HEK293 (cell line): Measurements from ENCODE around the gene TRIB2.

Experiments
- CTCF ChIA-PET: fragments of 350-600 bp; formaldehyde crosslinking; extraction: SDS; loops from one replicate; lab custom pipeline; 2021; ENCODE audit warnings: antibody characterized with exemption; lab: Yijun Ruan, JAX
- POLR2A ChIA-PET: fragments of 300-600 bp; formaldehyde crosslinking; extraction: SDS; loops from one replicate; lab custom pipeline; 2020; ENCODE audit warnings: antibody characterized with exemption, inconsistent platforms; lab: Yijun Ruan, JAX
- H3K27ac ChIP-seq: fragments of 200-500 bp; sonication (Bioruptor generic); 2 replicates; pipeline ENCODE4 v1.5.1; 2014; ENCODE audit warnings: low read depth, low read length, control low read depth, inconsistent platforms; ENCODE audit errors: extremely low read depth
- H3K36me3 ChIP-seq, 2 experiments: fragments of 200-500 bp in 1 of 2; sonication (Bioruptor generic) in 1 of 2; 1 replicate in 1 of 2; 2 replicates in 1 of 2; pipeline ENCODE4 v1.5.1; 2014 to 2017; ENCODE audit warnings: inconsistent platforms in 2 of 2, low read length in 2 of 2; ENCODE audit not compliant: control insufficient read depth in 2 of 2, insufficient read depth in 1 of 2
- H3K4me1 ChIP-seq: fragments of 200-500 bp; sonication (Bioruptor generic); 2 replicates; pipeline ENCODE4 v1.5.1; 2014; ENCODE audit warnings: mild to moderate bottlenecking, low read length, inconsistent platforms; ENCODE audit not compliant: control insufficient read depth, insufficient read depth
- H3K4me3 ChIP-seq: 2 replicates; pipeline ENCODE4 v1.5.1; 2011; ENCODE audit warnings: low read depth, mild to moderate bottlenecking, control low read depth, low read length, moderate library complexity
- H3K9me3 ChIP-seq: fragments of 200-500 bp; sonication (Bioruptor generic); 2 replicates; pipeline ENCODE4 v1.5.1; 2014; ENCODE audit warnings: low read depth, low read length, inconsistent platforms; ENCODE audit not compliant: control insufficient read depth, insufficient read depth
- BCL11A ChIP-seq: fragments of 450-650 bp; formaldehyde crosslinking; IDR thresholded peaks from 2 replicates; pipeline ENCODE4 v1.5.1; 2016; ENCODE audit warnings: low read depth, missing biosample characterization, missing genetic modification characterization
- KLF16 ChIP-seq: fragments of 450-650 bp; formaldehyde crosslinking; IDR thresholded peaks from 2 replicates; pipeline ENCODE4 v1.5.1; 2017; ENCODE audit warnings: missing biosample characterization, missing genetic modification characterization
- MEIS1 ChIP-seq: sonication (generic); formaldehyde crosslinking; IDR thresholded peaks from 2 replicates; pipeline ENCODE4 v1.8.1; 2022; ENCODE audit warnings: missing genetic modification reagents, mild to moderate bottlenecking, borderline replicate concordance
- SP3 ChIP-seq: fragments of 450-650 bp; formaldehyde crosslinking; IDR thresholded peaks from 2 replicates; pipeline ENCODE4 v1.5.1; 2016; ENCODE audit warnings: missing biosample characterization, missing genetic modification characterization
- ZEB2 ChIP-seq: fragments of 450-650 bp; formaldehyde crosslinking; IDR thresholded peaks from 2 replicates; pipeline ENCODE4 v1.5.1; 2016; ENCODE audit warnings: missing biosample characterization, missing genetic modification characterization
- ZFP37 ChIP-seq: fragments of 450-650 bp; formaldehyde crosslinking; IDR thresholded peaks from 2 replicates; pipeline ENCODE4 v1.5.1; 2016; ENCODE audit warnings: missing biosample characterization, missing genetic modification characterization
- ZNF140 ChIP-seq: fragments of 450-650 bp; formaldehyde crosslinking; IDR thresholded peaks from 2 replicates; pipeline ENCODE4 v1.5.1; 2016; ENCODE audit warnings: missing biosample characterization, missing genetic modification characterization
- ZNF248 ChIP-seq: fragments of 450-650 bp; formaldehyde crosslinking; IDR thresholded peaks from 2 replicates; pipeline ENCODE4 v1.5.1; 2017; ENCODE audit warnings: missing biosample characterization, missing genetic modification characterization
- ZNF350 ChIP-seq: fragments of 450-650 bp; formaldehyde crosslinking; IDR thresholded peaks from 2 replicates; pipeline ENCODE4 v1.5.0; 2017; ENCODE audit warnings: missing biosample characterization, mild to moderate bottlenecking, missing genetic modification characterization
- ZNF394 ChIP-seq: fragments of 450-650 bp; formaldehyde crosslinking; IDR thresholded peaks from 2 replicates; pipeline ENCODE4 v1.5.1; 2016; ENCODE audit warnings: missing biosample characterization, missing genetic modification characterization, mild to moderate bottlenecking, moderate library complexity, borderline replicate concordance
- ZNF596 ChIP-seq: fragments of 450-650 bp; IDR thresholded peaks from 2 replicates; pipeline ENCODE4 v1.5.0; 2018; ENCODE audit warnings: missing biosample characterization, mild to moderate bottlenecking, missing genetic modification characterization, moderate library complexity
- ZNF621 ChIP-seq: fragments of 450-650 bp; formaldehyde crosslinking; IDR thresholded peaks from 2 replicates; pipeline ENCODE4 v1.5.1; 2017; ENCODE audit warnings: missing biosample characterization, missing genetic modification characterization
- ZNF777 ChIP-seq: fragments of 450-650 bp; formaldehyde crosslinking; IDR thresholded peaks from 2 replicates; pipeline ENCODE4 v1.5.1; 2017; ENCODE audit warnings: missing biosample characterization, missing genetic modification characterization, borderline replicate concordance
- TF ChIP-seq, protein P1 (sequence below): fragments of 450-650 bp; formaldehyde crosslinking; IDR thresholded peaks from 2 replicates; pipeline ENCODE4 v1.5.1; 2017; ENCODE audit warnings: missing biosample characterization, missing genetic modification characterization
- TF ChIP-seq, protein P2 (sequence below): fragments of 450-650 bp; formaldehyde crosslinking; IDR thresholded peaks from 2 replicates; pipeline ENCODE4 v1.5.1; 2016; ENCODE audit warnings: missing biosample characterization, missing genetic modification characterization, borderline replicate concordance
- TF ChIP-seq, protein P3 (sequence below): fragments of 450-650 bp; IDR thresholded peaks from 2 replicates; pipeline ENCODE4 v1.5.1; 2018; ENCODE audit warnings: missing biosample characterization, mild to moderate bottlenecking, missing genetic modification characterization
- TF ChIP-seq, protein P4 (sequence below): fragments of 450-650 bp; formaldehyde crosslinking; IDR thresholded peaks from 2 replicates; pipeline ENCODE4 v1.5.1; 2016; ENCODE audit warnings: missing biosample characterization, missing genetic modification characterization

Gene TRIB2

DNA sequence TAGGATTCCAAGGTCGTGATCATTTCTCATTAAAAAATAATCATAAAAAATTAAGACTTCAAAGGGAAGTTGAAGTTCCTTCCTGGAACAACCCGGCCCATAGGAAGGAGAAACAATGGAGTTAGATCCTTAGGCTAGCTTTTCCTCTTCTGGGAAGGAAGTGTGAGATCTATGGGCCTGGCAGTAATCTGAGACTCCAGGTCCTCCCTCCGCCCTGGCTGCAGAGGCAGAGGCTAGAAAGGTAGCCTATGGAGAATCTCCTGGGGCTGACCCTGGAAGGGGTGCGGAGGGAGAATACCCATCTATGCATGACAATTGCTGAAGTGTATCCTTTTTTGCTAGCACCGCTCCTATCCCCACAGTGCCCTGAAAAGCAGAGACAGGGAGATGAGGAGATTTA, 37.9 kb downstream of the TRIB2 start:
- Histone ChIP-seq H3K4me1 (no peaks in the 10 kb centered on the region), H3K4me3 (no peak overlapping the region), H3K27ac (no peak overlapping the region), H3K9me3 (no peaks in the 10 kb centered on the region), H3K36me3 (no peaks in the 10 kb centered on the region)
- CTCF ChIA-PET = interaction anchor here (1.0 kb wide), 1 partner anchor 177 kb away, joined by 3 read pairs; no protein-coding TSS in a partner anchor
- POLR2A ChIA-PET = no interaction called here
- TF ChIP-seq KLF16 (tag by site-specific recombination) (no peak), ZNF350 (no peak), ZNF394 (tag by site-specific recombination) (no peak)

DNA sequence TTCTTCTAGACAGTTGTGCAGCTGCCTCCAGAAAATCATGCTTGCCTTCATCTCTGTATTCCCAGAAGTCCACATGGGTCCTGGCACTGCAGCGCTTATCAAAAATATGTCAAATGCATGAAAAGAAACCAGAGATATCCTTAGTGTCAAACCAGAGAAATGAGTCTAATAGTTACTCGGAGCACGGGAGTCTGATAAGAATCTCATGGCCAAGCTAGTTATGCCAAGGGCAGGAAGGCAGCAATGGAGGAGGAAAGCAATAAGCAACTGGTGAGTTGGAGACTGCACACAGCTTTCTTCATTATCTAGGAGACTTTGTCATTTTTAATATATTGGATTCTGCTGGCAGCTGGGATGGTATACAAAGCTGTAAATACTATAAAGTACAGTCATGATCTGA, 38.6 kb downstream of the TRIB2 start:
- Histone ChIP-seq H3K4me3 (no peak overlapping the region), H3K36me3 (no peaks in the 10 kb centered on the region), H3K27ac (no peak overlapping the region), H3K9me3 (no peaks in the 10 kb centered on the region), H3K4me1 (no peaks in the 10 kb centered on the region)
- ChIA-PET POLR2A (no interaction called here), CTCF (interaction anchor here (0.6 to 1.3 kb wide), 2 partner anchors 179 to 252 kb away, joined by 3 to 4 read pairs; no protein-coding TSS in a partner anchor)
- TF ChIP-seq, protein P1, sequence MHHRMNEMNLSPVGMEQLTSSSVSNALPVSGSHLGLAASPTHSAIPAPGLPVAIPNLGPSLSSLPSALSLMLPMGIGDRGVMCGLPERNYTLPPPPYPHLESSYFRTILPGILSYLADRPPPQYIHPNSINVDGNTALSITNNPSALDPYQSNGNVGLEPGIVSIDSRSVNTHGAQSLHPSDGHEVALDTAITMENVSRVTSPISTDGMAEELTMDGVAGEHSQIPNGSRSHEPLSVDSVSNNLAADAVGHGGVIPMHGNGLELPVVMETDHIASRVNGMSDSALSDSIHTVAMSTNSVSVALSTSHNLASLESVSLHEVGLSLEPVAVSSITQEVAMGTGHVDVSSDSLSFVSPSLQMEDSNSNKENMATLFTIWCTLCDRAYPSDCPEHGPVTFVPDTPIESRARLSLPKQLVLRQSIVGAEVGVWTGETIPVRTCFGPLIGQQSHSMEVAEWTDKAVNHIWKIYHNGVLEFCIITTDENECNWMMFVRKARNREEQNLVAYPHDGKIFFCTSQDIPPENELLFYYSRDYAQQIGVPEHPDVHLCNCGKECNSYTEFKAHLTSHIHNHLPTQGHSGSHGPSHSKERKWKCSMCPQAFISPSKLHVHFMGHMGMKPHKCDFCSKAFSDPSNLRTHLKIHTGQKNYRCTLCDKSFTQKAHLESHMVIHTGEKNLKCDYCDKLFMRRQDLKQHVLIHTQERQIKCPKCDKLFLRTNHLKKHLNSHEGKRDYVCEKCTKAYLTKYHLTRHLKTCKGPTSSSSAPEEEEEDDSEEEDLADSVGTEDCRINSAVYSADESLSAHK (tag by site-specific recombination) = no peak
- TF ChIP-seq MEIS1 (no peak), SP3 (tag by site-specific recombination) (no peak), ZEB2 (tag by site-specific recombination) (no peak), BCL11A (tag by site-specific recombination) (no peak), ZNF596 (tag by site-specific recombination) (no peak), ZNF777 (no peak), ZNF140 (tag by site-specific recombination) (no peak), ZNF621 (no peak), ZFP37 (tag by site-specific recombination) (no peak), ZNF248 (tag by site-specific recombination) (no peak)
- TF ChIP-seq, protein P2, sequence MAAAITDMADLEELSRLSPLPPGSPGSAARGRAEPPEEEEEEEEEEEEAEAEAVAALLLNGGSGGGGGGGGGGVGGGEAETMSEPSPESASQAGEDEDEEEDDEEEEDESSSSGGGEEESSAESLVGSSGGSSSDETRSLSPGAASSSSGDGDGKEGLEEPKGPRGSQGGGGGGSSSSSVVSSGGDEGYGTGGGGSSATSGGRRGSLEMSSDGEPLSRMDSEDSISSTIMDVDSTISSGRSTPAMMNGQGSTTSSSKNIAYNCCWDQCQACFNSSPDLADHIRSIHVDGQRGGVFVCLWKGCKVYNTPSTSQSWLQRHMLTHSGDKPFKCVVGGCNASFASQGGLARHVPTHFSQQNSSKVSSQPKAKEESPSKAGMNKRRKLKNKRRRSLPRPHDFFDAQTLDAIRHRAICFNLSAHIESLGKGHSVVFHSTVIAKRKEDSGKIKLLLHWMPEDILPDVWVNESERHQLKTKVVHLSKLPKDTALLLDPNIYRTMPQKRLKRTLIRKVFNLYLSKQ (tag by site-specific recombination) = no peak
- TF ChIP-seq, protein P3, sequence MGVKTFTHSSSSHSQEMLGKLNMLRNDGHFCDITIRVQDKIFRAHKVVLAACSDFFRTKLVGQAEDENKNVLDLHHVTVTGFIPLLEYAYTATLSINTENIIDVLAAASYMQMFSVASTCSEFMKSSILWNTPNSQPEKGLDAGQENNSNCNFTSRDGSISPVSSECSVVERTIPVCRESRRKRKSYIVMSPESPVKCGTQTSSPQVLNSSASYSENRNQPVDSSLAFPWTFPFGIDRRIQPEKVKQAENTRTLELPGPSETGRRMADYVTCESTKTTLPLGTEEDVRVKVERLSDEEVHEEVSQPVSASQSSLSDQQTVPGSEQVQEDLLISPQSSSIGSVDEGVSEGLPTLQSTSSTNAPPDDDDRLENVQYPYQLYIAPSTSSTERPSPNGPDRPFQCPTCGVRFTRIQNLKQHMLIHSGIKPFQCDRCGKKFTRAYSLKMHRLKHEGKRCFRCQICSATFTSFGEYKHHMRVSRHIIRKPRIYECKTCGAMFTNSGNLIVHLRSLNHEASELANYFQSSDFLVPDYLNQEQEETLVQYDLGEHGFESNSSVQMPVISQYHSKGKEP (tag by site-specific recombination) = no peak
- TF ChIP-seq, protein P4, sequence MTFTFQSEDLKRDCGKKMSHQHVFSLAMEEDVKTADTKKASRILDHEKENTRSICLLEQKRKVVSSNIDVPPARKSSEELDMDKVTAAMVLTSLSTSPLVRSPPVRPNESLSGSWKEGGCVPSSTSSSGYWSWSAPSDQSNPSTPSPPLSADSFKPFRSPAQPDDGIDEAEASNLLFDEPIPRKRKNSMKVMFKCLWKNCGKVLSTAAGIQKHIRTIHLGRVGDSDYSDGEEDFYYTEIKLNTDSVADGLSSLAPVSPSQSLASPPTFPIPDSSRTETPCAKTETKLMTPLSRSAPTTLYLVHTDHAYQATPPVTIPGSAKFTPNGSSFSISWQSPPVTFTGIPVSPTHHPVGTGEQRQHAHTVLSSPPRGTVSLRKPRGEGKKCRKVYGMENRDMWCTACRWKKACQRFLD (tag by site-specific recombination) = no peak
